A673 (cell line): ENCODE data around the gene ADRA2C. TPM values are rescaled to one million over a fixed set of nuclear protein-coding genes. Genes with fewer than 3 reads are reported as not detected.

ENCODE experiments used
- BruUV-seq: library from RNA; stranded (reverse); fragments of 400-500 nt; replicated peaks from 2 replicates; lab custom pipeline; 2021; lab: Mats Ljungman, UMichigan
- CTCF ChIA-PET: fragments of 300-600 bp; sonication (Branson Sonifier 250); formaldehyde crosslinking; loops from one replicate; lab custom pipeline; 2022; ENCODE audit warnings: antibody characterized with exemption; lab: Charles Lee
- POLR2A ChIA-PET: fragments of 300-600 bp; sonication (Branson Sonifier 250); formaldehyde crosslinking; loops from one replicate; lab custom pipeline; 2022; ENCODE audit warnings: antibody characterized with exemption; ENCODE audit not compliant: low non-redundant PET; lab: Charles Lee
- DNase-seq: peaks from one replicate; pipeline ENCODE4 v3.0.0-alpha.2; 2015; ENCODE audit warnings: low spot score
- H3K27ac ChIP-seq: fragments of 200-600 bp; sonication (generic); 2 replicates; pipeline ENCODE4 v1.5.1; 2016; ENCODE audit warnings: mixed run types, low read depth, mild to moderate bottlenecking, mixed read lengths, antibody characterized with exemption, low read length; ENCODE audit not compliant: poor library complexity, severe bottlenecking
- H3K27me3 ChIP-seq: fragments of 200-600 bp; sonication (generic); replicated peaks from 2 replicates; pipeline ENCODE4 v1.6.1; 2017; ENCODE audit warnings: mixed run types, low read depth, mild to moderate bottlenecking, mixed read lengths, antibody characterized with exemption, low read length; ENCODE audit not compliant: insufficient read depth, poor library complexity
- H3K36me3 ChIP-seq: fragments of 200-600 bp; sonication (generic); 2 replicates; pipeline ENCODE4 v1.6.1; 2016; ENCODE audit warnings: mixed run types, mild to moderate bottlenecking, mixed read lengths, antibody characterized with exemption, low read length; ENCODE audit not compliant: insufficient read depth, poor library complexity, severe bottlenecking
- H3K4me1 ChIP-seq: fragments of 200-600 bp; sonication (generic); 2 replicates; pipeline ENCODE4 v1.6.1; 2017; ENCODE audit warnings: mixed run types, mild to moderate bottlenecking, mixed read lengths, antibody characterized with exemption, low read length; ENCODE audit not compliant: insufficient read depth, poor library complexity, severe bottlenecking
- H3K4me3 ChIP-seq: fragments of 200-600 bp; sonication (generic); 2 replicates; pipeline ENCODE4 v1.5.1; 2016; ENCODE audit warnings: low read depth, mixed run types, mild to moderate bottlenecking, mixed read lengths, low read length; ENCODE audit not compliant: poor library complexity, severe bottlenecking
- H3K9me3 ChIP-seq: fragments of 200-600 bp; sonication (generic); 2 replicates; pipeline ENCODE4 v1.6.1; 2016; ENCODE audit warnings: mixed run types, low read depth, mild to moderate bottlenecking, mixed read lengths, antibody characterized with exemption, low read length; ENCODE audit not compliant: poor library complexity, severe bottlenecking
- CTCF ChIP-seq: fragments of 300-800, 200-600 bp; sonication (generic); conservative IDR thresholded peaks from 2 replicates; pipeline ENCODE4 v1.5.1; 2017; ENCODE audit warnings: low read depth, mild to moderate bottlenecking, antibody characterized with exemption, low read length, moderate library complexity, mixed read lengths
- EZH2 ChIP-seq: fragments of 200-600 bp; sonication (generic); IDR thresholded peaks from 2 replicates; pipeline ENCODE4 v1.6.1; 2017; ENCODE audit warnings: borderline replicate concordance, low read depth, mild to moderate bottlenecking, mixed read lengths, antibody characterized with exemption, low read length; ENCODE audit not compliant: poor library complexity, severe bottlenecking
- intact Hi-C: fragments of 100-400 bp; cut with micrococcal nuclease; formaldehyde crosslinking; loops from one replicate; pipeline ENCODE4 v1.10.0; 2022; ENCODE audit not compliant: unreplicated experiment
- total RNA-seq: library from RNA; stranded (reverse); gene quantifications from 2 replicates; pipeline ENCODE4 v1.2.3, GENCODE V29; 2021

The ADRA2C gene
- total RNA-seq, 1 experiment from 2014 or later: 14.8 TPM

GRCh38 chr4:3749081-3749480, 17.1 kb upstream of the ADRA2C start:
- Histone ChIP-seq H3K27me3 (peaks cover 44% of the 10 kb centered on the region), H3K4me1 (no peaks in the 10 kb centered on the region), H3K9me3 (no peaks in the 10 kb centered on the region), H3K4me3 (no peak overlapping the region), H3K36me3 (no peaks in the 10 kb centered on the region), H3K27ac (no peak overlapping the region)
- no peak for DNase-seq
- intact Hi-C loops: no loop called here
- no TSS peak for BruUV-seq
- ChIA-PET CTCF (no interaction called here), POLR2A (no interaction called here)
- TF ChIP-seq CTCF (no peak), EZH2 (no peak)

GRCh38 chr4:3750334-3750733, 15.9 kb upstream of the ADRA2C start:
- DNase-seq: no peak
- POLR2A ChIA-PET: no interaction called here
- Histone ChIP-seq H3K4me3 (no peak overlapping the region), H3K4me1 (no peaks in the 10 kb centered on the region), H3K9me3 (no peaks in the 10 kb centered on the region), H3K27me3 (peaks cover 32% of the 10 kb centered on the region), H3K27ac (no peak overlapping the region), H3K36me3 (no peaks in the 10 kb centered on the region)
- TF ChIP-seq EZH2 (no peak), CTCF (no peak)
- intact Hi-C loops: no loop called here
- CTCF ChIA-PET: no interaction called here
- no TSS peak for BruUV-seq

- BruUV-seq: no TSS peak
- TF ChIP-seq CTCF (no peak), EZH2 (no peak)
- H3K27me3 ChIP-seq: peaks cover 19% of the 10 kb centered on the region
- no peaks in the 10 kb centered on the region for H3K4me1 ChIP-seq
- no peak overlapping the region for H3K4me3 ChIP-seq
- no peaks in the 10 kb centered on the region for H3K36me3 ChIP-seq
- ChIA-PET CTCF (no interaction called here), POLR2A (no interaction called here)
- no peak for DNase-seq
- H3K9me3 ChIP-seq: no peaks in the 10 kb centered on the region
- intact Hi-C loops: no loop called here
- H3K27ac ChIP-seq: no peak overlapping the region
Measured at GRCh38 chr4:3752022-3752421, 14.2 kb upstream of the ADRA2C start.
